ENCODE measurements around the gene RET. TPM values are rescaled to one million over a fixed set of nuclear protein-coding genes. Genes with fewer than 3 reads are reported as not detected.
A peak's percentile ranks its signal among the peaks of the same experiment; 100 is the strongest.

The RET gene
- total RNA-seq, 6 experiments from 2014 or later = 0.53 to 10.2 (median 1.4) TPM

DNA sequence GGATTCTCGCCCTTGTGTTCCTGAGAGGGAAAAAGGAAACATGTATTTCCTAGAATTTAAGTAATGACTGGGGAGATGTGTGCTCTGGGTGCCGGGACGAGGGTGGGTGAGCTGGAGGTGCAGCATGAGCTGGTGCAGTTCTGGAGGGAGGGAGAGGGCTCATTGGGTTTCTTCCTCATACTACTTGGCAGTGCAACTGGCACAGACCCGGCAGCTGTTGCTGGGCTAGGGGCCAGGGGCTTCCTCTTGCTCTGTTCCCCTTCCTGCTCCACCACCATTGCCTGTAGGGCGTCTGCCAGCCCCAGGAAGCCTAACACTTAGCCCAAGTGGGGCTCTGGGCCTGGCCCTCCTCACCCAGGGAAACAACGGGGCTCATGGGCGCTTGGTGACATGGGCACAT is 5.9 kb downstream of the RET start:
- Histone ChIP-seq H3K9me3 (no peaks in the 10 kb centered on the region), H3K4me1 (peaks cover 0 to 7% (median 0%) of the 10 kb centered on the region in 4 donors), H3K4me3 (no peak overlapping the region), H3K27me3 (no peaks in the 10 kb centered on the region), H3K36me3 (no peaks in the 10 kb centered on the region), H3K27ac (no peak overlapping the region)
- WGBS (ENCODE audit: insufficient coverage, low coverage, low lambda C conversion rate, missing lambda C conversion rate) = 72% methylated on average over 2 of the region's 7 CpGs
- ATAC-seq (no peak), DNase-seq (no peak)
- TF ChIP-seq POLR2A (IDR thresholded peaks at IDR 0.05) = no peak
- TF ChIP-seq, protein P1, sequence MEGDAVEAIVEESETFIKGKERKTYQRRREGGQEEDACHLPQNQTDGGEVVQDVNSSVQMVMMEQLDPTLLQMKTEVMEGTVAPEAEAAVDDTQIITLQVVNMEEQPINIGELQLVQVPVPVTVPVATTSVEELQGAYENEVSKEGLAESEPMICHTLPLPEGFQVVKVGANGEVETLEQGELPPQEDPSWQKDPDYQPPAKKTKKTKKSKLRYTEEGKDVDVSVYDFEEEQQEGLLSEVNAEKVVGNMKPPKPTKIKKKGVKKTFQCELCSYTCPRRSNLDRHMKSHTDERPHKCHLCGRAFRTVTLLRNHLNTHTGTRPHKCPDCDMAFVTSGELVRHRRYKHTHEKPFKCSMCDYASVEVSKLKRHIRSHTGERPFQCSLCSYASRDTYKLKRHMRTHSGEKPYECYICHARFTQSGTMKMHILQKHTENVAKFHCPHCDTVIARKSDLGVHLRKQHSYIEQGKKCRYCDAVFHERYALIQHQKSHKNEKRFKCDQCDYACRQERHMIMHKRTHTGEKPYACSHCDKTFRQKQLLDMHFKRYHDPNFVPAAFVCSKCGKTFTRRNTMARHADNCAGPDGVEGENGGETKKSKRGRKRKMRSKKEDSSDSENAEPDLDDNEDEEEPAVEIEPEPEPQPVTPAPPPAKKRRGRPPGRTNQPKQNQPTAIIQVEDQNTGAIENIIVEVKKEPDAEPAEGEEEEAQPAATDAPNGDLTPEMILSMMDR (IDR thresholded peaks at IDR 0.05) = no peak
- intact Hi-C loops (cut with DNase I) = loop anchor here in 1 of 2 donors (10.0 kb wide), 1 partner anchor 118 kb away; no protein-coding TSS in a partner anchor

DNA sequence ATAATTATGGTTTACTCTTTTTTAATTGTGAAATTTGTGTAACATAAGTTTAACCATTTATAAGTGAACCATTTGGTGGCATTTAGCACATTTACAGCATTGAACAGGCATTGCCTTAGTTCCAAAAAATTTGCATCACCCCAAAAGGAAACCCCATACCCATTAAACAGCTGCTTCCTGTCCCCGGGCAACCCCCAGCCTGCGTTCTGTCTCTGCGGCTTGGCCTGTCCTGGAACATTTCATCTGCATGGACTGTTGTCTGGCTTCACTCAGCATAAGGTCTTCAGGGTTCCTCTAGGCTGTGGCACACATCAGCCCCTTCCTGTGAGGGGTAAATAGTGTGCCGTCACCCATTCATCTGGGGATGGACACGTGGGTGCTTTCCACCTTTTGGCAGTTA is 6.9 kb downstream of the RET start:
- no peaks in the 10 kb centered on the region for H3K36me3 ChIP-seq
- no peak overlapping the region for H3K27ac ChIP-seq
- WGBS (ENCODE audit: insufficient coverage, low coverage, low lambda C conversion rate, missing lambda C conversion rate) = 41% methylated on average over 5 of the region's 5 CpGs
- H3K4me3 ChIP-seq = no peak overlapping the region
- ATAC-seq (no peak), DNase-seq (no peak)
- no peaks in the 10 kb centered on the region for H3K27me3 ChIP-seq
- intact Hi-C loops (cut with DNase I) = loop anchor here in 1 of 2 donors (10.0 kb wide), 1 partner anchor 119 kb away; no protein-coding TSS in a partner anchor
- H3K4me1 ChIP-seq = peaks cover 0 to 3% (median 0%) of the 10 kb centered on the region in 4 donors
- no peak for TF ChIP-seq POLR2A (IDR thresholded peaks at IDR 0.05)
- TF ChIP-seq, protein P1 (IDR thresholded peaks at IDR 0.05) = no peak
- no peaks in the 10 kb centered on the region for H3K9me3 ChIP-seq

DNA sequence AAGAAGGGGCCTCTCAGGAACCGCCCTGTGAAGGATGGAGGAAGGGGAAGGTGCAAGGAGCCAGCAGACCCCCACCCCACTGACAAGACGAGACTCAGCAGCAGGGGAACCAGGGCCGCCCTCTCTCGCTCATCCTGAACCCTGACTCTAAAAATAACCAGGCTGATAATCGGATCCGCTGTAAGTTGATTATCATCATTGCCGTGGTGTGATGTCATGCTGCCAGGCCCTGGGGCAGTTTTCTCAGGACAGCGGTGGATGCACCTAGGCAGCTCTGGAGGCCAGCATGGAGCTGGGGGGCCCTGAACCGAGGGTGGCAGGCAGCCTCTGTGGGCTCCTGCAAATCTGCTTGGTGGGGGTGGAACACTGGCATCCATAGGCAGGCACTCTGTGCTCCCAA is 7.9 kb downstream of the RET start:
- intact Hi-C loops (cut with DNase I) = loop anchor here in 1 of 2 donors (10.0 kb wide), 1 partner anchor 120 kb away; no protein-coding TSS in a partner anchor
- DNase-seq (no peak), ATAC-seq (no peak)
- Histone ChIP-seq H3K4me3 (no peak overlapping the region), H3K27ac (no peak overlapping the region), H3K27me3 (no peaks in the 10 kb centered on the region), H3K36me3 (no peaks in the 10 kb centered on the region), H3K9me3 (no peaks in the 10 kb centered on the region), H3K4me1 (peaks cover 0 to 3% (median 0%) of the 10 kb centered on the region in 4 donors)
- WGBS (ENCODE audit: insufficient coverage, low coverage, low lambda C conversion rate, missing lambda C conversion rate) = 73% methylated on average over 3 of the region's 9 CpGs
- no peak for TF ChIP-seq POLR2A (IDR thresholded peaks at IDR 0.05)
- TF ChIP-seq, protein P1 (IDR thresholded peaks at IDR 0.05) = no peak

DNA sequence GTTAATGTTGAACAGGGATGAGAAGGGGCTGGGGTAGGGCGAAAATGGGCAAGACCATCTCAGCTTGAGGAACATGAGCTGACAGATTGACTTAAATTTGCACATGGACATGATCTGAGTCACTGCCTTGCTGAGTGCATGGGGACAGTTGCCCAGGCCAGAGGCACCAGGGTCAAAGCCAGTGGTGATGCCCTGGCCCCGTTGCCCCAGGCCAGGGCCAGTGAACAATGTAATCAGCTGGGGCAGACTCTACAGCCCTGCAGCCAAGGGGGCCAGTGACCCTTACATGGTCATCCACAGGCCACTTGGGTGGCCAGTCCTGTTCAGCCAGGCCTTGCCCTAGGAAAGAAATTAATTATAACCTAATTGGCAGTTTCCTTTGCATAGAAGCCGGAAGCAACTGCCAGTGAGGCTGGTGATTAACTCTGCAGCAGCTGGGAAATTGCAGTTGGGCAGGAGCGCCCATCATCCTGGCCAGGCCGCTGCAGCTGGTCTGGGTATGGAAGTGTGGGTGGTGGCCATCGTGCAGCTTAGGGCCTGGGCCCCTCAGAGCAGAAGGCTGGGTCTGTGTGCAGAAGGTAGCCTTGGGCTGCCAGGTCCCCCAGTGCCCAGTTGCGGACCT is 9.6 kb downstream of the RET start:
- peak; percentile 40 to 96 (median 74) for ATAC-seq
- DNase-seq = peak in 2 of 3 donors; percentile 57 to 71
- Histone ChIP-seq H3K9me3 (no peaks in the 10 kb centered on the region), H3K4me1 (peaks cover 0 to 3% (median 0%) of the 10 kb centered on the region in 4 donors), H3K27me3 (no peaks in the 10 kb centered on the region), H3K4me3 (no peak overlapping the region), H3K36me3 (no peaks in the 10 kb centered on the region), H3K27ac (no peak overlapping the region)
- TF ChIP-seq POLR2A (IDR thresholded peaks at IDR 0.05) = no peak
- TF ChIP-seq, protein P1 (IDR thresholded peaks at IDR 0.05) = no peak
- intact Hi-C loops (cut with DNase I) = loop anchor here in 1 of 2 donors (10.0 kb wide), 1 partner anchor 122 kb away; no protein-coding TSS in a partner anchor
- 94% methylated on average over 2 of the region's 7 CpGs for WGBS (ENCODE audit: insufficient coverage, low coverage, low lambda C conversion rate, missing lambda C conversion rate)

Measured in right lobe of liver (tissue), 6 donors.